HPDE6-E6E7 (cell line): Measurements from ENCODE around the gene CCDC63.

ENCODE experiments used
- DNase-seq: peaks from one replicate; pipeline ENCODE4 v3.0.0; 2011; ENCODE audit warnings: missing footprints; ENCODE audit errors: extremely low spot score

Gene CCDC63

GRCh38 chr12:110846615-110847566 lies at the start of gene CCDC63:
Gene CCDC63 (plus strand): TSS chr12:110846987. CDS start chr12:110852955, 5,968 bp downstream.
- no peak for DNase-seq

GRCh38 chr12:110798461-110798860 lies 48.3 kb upstream of the CCDC63 start:
- DNase-seq: no peak

GRCh38 chr12:110802489-110802888 lies 44.3 kb upstream of the CCDC63 start:
- DNase-seq: no peak

- no peak for DNase-seq
Measured at GRCh38 chr12:110804406-110804805, 42.4 kb upstream of the CCDC63 start.

- no peak for DNase-seq
Measured at GRCh38 chr12:110807640-110808039, 39.1 kb upstream of the CCDC63 start.

GRCh38 chr12:110809149-110809548 lies 37.6 kb upstream of the CCDC63 start:
- DNase-seq: no peak

- no peak for DNase-seq
Measured at GRCh38 chr12:110811972-110812371, 34.8 kb upstream of the CCDC63 start.

- DNase-seq: no peak
Measured at GRCh38 chr12:110813285-110813684, 33.5 kb upstream of the CCDC63 start.

GRCh38 chr12:110813756-110814155 lies 33.0 kb upstream of the CCDC63 start:
- no peak for DNase-seq

GRCh38 chr12:110816248-110816647 lies 30.5 kb upstream of the CCDC63 start:
- no peak for DNase-seq

- DNase-seq: no peak
Measured at GRCh38 chr12:110816779-110817178, 30.0 kb upstream of the CCDC63 start.

- no peak for DNase-seq
Measured at GRCh38 chr12:110818511-110818910, 28.3 kb upstream of the CCDC63 start.

GRCh38 chr12:110819150-110819549 lies 27.6 kb upstream of the CCDC63 start:
- no peak for DNase-seq

- no peak for DNase-seq
Measured at GRCh38 chr12:110819646-110820045, 27.1 kb upstream of the CCDC63 start.

GRCh38 chr12:110821917-110822316 lies 24.9 kb upstream of the CCDC63 start:
- DNase-seq: no peak

- no peak for DNase-seq
Measured at GRCh38 chr12:110822821-110823415, 23.9 kb upstream of the CCDC63 start.

GRCh38 chr12:110824342-110824741 lies 22.4 kb upstream of the CCDC63 start:
- no peak for DNase-seq

- no peak for DNase-seq
Measured at GRCh38 chr12:110825530-110825929, 21.3 kb upstream of the CCDC63 start.

GRCh38 chr12:110826592-110827200 lies 20.1 kb upstream of the CCDC63 start:
- DNase-seq: peak; percentile 72

- DNase-seq: no peak
Measured at GRCh38 chr12:110829308-110829707, 17.5 kb upstream of the CCDC63 start.

GRCh38 chr12:110836291-110836690 lies 10.5 kb upstream of the CCDC63 start:
- DNase-seq: no peak

GRCh38 chr12:110841007-110841406 lies 5.8 kb upstream of the CCDC63 start:
- DNase-seq: no peak

- DNase-seq: no peak
Measured at GRCh38 chr12:110844131-110844530, 2.7 kb upstream of the CCDC63 start.
